Smooth muscle cell (in vitro differentiated cells): Measurements from ENCODE around the gene CLPTM1L. TPM values are rescaled to one million over a fixed set of nuclear protein-coding genes. Genes with fewer than 3 reads are reported as not detected.

Source experiments
- DNase-seq: peaks from one replicate; lab custom pipeline; 2025; ENCODE audit not compliant: unreplicated experiment; lab: John Stamatoyannopoulos, UW
- H2AFZ ChIP-seq: fragments of 200-600 bp; sonication (generic); 2 replicates; pipeline ENCODE4 v1.6.0; 2016; ENCODE audit warnings: antibody characterized with exemption, low read depth, mild to moderate bottlenecking
- H3F3A ChIP-seq: fragments of 200-600 bp; sonication (generic); 2 replicates; pipeline ENCODE4 v1.6.0; 2017; ENCODE audit warnings: antibody characterized with exemption, low read depth
- H3K27ac ChIP-seq: fragments of 200-600 bp; sonication (generic); 2 replicates; pipeline ENCODE4 v1.5.1; 2016; ENCODE audit warnings: low read depth, mild to moderate bottlenecking
- H3K27me3 ChIP-seq: fragments of 200-600 bp; sonication (generic); 2 replicates; pipeline ENCODE4 v1.6.1; 2016; ENCODE audit warnings: low read depth, mild to moderate bottlenecking
- H3K36me3 ChIP-seq: fragments of 200-600 bp; sonication (generic); 2 replicates; pipeline ENCODE4 v1.5.1; 2016; ENCODE audit warnings: low read depth
- H3K4me1 ChIP-seq: fragments of 200-600 bp; sonication (generic); 2 replicates; pipeline ENCODE4 v1.5.1; 2016; ENCODE audit warnings: low read depth
- H3K4me2 ChIP-seq: fragments of 200-600 bp; sonication (generic); 2 replicates; pipeline ENCODE4 v1.6.0; 2016; ENCODE audit warnings: mild to moderate bottlenecking
- H3K4me3 ChIP-seq: fragments of 200-600 bp; sonication (generic); 2 replicates; pipeline ENCODE4 v1.5.1; 2016; ENCODE audit warnings: mild to moderate bottlenecking
- H3K79me2 ChIP-seq: fragments of 200-600 bp; sonication (generic); 2 replicates; pipeline ENCODE4 v1.6.0; 2016; ENCODE audit warnings: low read depth, mild to moderate bottlenecking
- H3K9ac ChIP-seq: fragments of 200-600 bp; sonication (generic); 2 replicates; pipeline ENCODE4 v1.6.0; 2016; ENCODE audit warnings: low read depth
- H3K9me3 ChIP-seq: fragments of 200-600 bp; sonication (generic); replicated peaks from 2 replicates; pipeline ENCODE4 v1.5.1; 2016; ENCODE audit warnings: low read depth
- H4K20me1 ChIP-seq: fragments of 200-600 bp; sonication (generic); 2 replicates; pipeline ENCODE4 v1.6.0; 2016; ENCODE audit warnings: low read depth
- WGBS: methylation state at CpG from one replicate; pipeline ENCODE4 v1.1.7; 2016; ENCODE audit warnings: low lambda C conversion rate; 5-methylcytosine and 5-hydroxymethylcytosine counted together
- polyA plus RNA-seq: library from polyadenylated mRNA; unstranded; fragments of >200 nt; fragmentation: Nextera tagmentation; extraction: Ambion mirVana; gene quantifications from 2 replicates; pipeline ENCODE4 v1.2.1, GENCODE V29; 2016
- total RNA-seq: library from RNA; depleted of rRNA; stranded (reverse); fragments of >200 nt; gene quantifications from 2 replicates; pipeline ENCODE4 v1.2.3, GENCODE V29; 2014
- TF ChIP-seq, protein P1 (sequence below): fragments of 200-600 bp; sonication (generic); IDR thresholded peaks from 2 replicates; pipeline ENCODE4 v1.5.1; 2017; ENCODE audit warnings: borderline replicate concordance, mild to moderate bottlenecking, antibody characterized with exemption; ENCODE audit not compliant: insufficient read depth, poor library complexity, severe bottlenecking

Gene CLPTM1L
- total and polyA plus RNA-seq, 2 experiments from 2014 or later, result 125 to 127 TPM

GRCh38 chr5:1311439-1312055 is 33.4 kb downstream of the CLPTM1L start:
- Histone ChIP-seq H3K4me3 (no peak overlapping the region), H3K27ac (no peak overlapping the region), H3F3A (no peaks in the 10 kb centered on the region), H3K79me2 (no peaks in the 10 kb centered on the region), H3K4me1 (no peaks in the 10 kb centered on the region), H3K27me3 (no peaks in the 10 kb centered on the region), H2AFZ (no peak overlapping the region), H3K9me3 (no peaks in the 10 kb centered on the region), H3K36me3 (no peaks in the 10 kb centered on the region), H4K20me1 (no peaks in the 10 kb centered on the region), H3K4me2 (no peak overlapping the region), H3K9ac (no peak overlapping the region)
- 93% methylated on average over 15 of the region's 15 CpGs for WGBS
- TF ChIP-seq, protein P1, sequence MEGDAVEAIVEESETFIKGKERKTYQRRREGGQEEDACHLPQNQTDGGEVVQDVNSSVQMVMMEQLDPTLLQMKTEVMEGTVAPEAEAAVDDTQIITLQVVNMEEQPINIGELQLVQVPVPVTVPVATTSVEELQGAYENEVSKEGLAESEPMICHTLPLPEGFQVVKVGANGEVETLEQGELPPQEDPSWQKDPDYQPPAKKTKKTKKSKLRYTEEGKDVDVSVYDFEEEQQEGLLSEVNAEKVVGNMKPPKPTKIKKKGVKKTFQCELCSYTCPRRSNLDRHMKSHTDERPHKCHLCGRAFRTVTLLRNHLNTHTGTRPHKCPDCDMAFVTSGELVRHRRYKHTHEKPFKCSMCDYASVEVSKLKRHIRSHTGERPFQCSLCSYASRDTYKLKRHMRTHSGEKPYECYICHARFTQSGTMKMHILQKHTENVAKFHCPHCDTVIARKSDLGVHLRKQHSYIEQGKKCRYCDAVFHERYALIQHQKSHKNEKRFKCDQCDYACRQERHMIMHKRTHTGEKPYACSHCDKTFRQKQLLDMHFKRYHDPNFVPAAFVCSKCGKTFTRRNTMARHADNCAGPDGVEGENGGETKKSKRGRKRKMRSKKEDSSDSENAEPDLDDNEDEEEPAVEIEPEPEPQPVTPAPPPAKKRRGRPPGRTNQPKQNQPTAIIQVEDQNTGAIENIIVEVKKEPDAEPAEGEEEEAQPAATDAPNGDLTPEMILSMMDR, result no peak
- no peak for DNase-seq

- Histone ChIP-seq H3K27me3 (no peaks in the 10 kb centered on the region), H2AFZ (no peak overlapping the region), H3K79me2 (no peaks in the 10 kb centered on the region), H3K4me2 (no peak overlapping the region), H3K4me1 (no peaks in the 10 kb centered on the region), H3F3A (no peaks in the 10 kb centered on the region), H3K27ac (no peak overlapping the region), H3K36me3 (no peaks in the 10 kb centered on the region), H3K9me3 (no peaks in the 10 kb centered on the region), H4K20me1 (no peaks in the 10 kb centered on the region), H3K9ac (no peak overlapping the region), H3K4me3 (no peak overlapping the region)
- WGBS, result 85% methylated on average over 7 of the region's 7 CpGs
- TF ChIP-seq, protein P1, result no peak
- no peak for DNase-seq
These were observed 34.8 kb downstream of the CLPTM1L start for GRCh38 chr5:1310118-1310517.

DNA sequence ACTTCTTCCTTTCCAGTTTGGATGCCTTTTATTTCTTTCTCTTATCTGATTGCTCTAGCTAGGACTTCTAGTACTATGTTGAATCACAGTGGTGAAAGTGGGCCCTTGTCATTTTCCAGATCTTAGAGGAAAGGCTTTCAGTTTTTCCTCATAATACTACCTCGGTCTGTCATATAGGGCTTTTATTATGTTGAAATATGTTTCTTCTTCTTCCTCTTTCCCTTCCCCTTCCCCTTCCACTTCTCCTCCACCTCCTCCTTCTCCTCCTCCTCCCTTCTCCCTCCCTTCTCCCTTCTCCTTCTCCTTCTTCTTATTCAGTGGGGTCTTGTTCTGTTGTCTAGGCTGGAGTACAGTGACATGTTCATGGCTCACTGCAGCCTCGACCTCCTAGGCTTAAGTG is 40.9 kb downstream of the CLPTM1L start:
- no peak overlapping the region for H2AFZ ChIP-seq
- H4K20me1 ChIP-seq, result no peaks in the 10 kb centered on the region
- no peaks in the 10 kb centered on the region for H3K4me1 ChIP-seq
- DNase-seq, result no peak
- no peak overlapping the region for H3K4me3 ChIP-seq
- no peaks in the 10 kb centered on the region for H3K79me2 ChIP-seq
- H3K9ac ChIP-seq, result no peak overlapping the region
- TF ChIP-seq, protein P1, result no peak
- H3K27me3 ChIP-seq, result peaks cover 11% of the 10 kb centered on the region
- no peaks in the 10 kb centered on the region for H3K36me3 ChIP-seq
- H3K4me2 ChIP-seq, result no peak overlapping the region
- no peak overlapping the region for H3K27ac ChIP-seq
- H3K9me3 ChIP-seq, result no peaks in the 10 kb centered on the region
- no peaks in the 10 kb centered on the region for H3F3A ChIP-seq
- WGBS, result 84% methylated on average over 2 of the region's 2 CpGs

GRCh38 chr5:1302258-1302657 is 42.6 kb downstream of the CLPTM1L start:
- Histone ChIP-seq H3K36me3 (no peaks in the 10 kb centered on the region), H3K27ac (no peak overlapping the region), H4K20me1 (no peaks in the 10 kb centered on the region), H3K4me3 (no peak overlapping the region), H3K9me3 (no peaks in the 10 kb centered on the region), H3F3A (no peaks in the 10 kb centered on the region), H2AFZ (no peak overlapping the region), H3K9ac (no peak overlapping the region), H3K4me2 (no peak overlapping the region), H3K4me1 (no peaks in the 10 kb centered on the region), H3K27me3 (peaks cover 14% of the 10 kb centered on the region), H3K79me2 (no peaks in the 10 kb centered on the region)
- 94% methylated on average over 2 of the region's 2 CpGs for WGBS
- DNase-seq, result no peak
- TF ChIP-seq, protein P1, result no peak
